ENCODE results near the gene ALOX5AP. TPM values are rescaled to one million over a fixed set of nuclear protein-coding genes. Genes with fewer than 3 reads are reported as not detected.

Gene ALOX5AP
- total RNA-seq, 2 experiments from 2014 or later = 40.5 to 42.2 TPM

GRCh38 chr13:30753030-30753616 lies 17.8 kb downstream of the ALOX5AP start:
- DNase-seq (no peak), ATAC-seq (no peak)
- H3K27ac Mint-ChIP-seq = no peak overlapping the region
- ChIA-PET POLR2A (no interaction called here), CTCF (interaction anchor here (0.8 to 2.1 kb wide), 8 partner anchors 11 to 140 kb away, joined by 3 to 9 read pairs (median 4); no protein-coding TSS in a partner anchor)
- no peak overlapping the region for H3K4me3 Mint-ChIP-seq
- intact Hi-C loops (cut with micrococcal nuclease) = no loop called here
- H3K9me3 Mint-ChIP-seq = no peaks in the 10 kb centered on the region
- no peak for TF ChIP-seq CTCF (IDR thresholded peaks at IDR 0.05)
- H3K27me3 Mint-ChIP-seq = no peaks in the 10 kb centered on the region
- H3K4me1 Mint-ChIP-seq (ENCODE audit: low read depth) = peaks cover 24% of the 10 kb centered on the region
- peaks cover 35% of the 10 kb centered on the region for H3K36me3 Mint-ChIP-seq (ENCODE audit: low read depth)

- POLR2A ChIA-PET = no interaction called here
- peaks cover 20% of the 10 kb centered on the region for H3K4me1 Mint-ChIP-seq (ENCODE audit: low read depth)
- H3K4me3 Mint-ChIP-seq = no peak overlapping the region
- CTCF ChIA-PET = no interaction called here
- no peak overlapping the region for H3K27ac Mint-ChIP-seq
- peaks cover 24% of the 10 kb centered on the region for H3K36me3 Mint-ChIP-seq (ENCODE audit: low read depth)
- TF ChIP-seq CTCF (IDR thresholded peaks at IDR 0.05) = no peak
- DNase-seq = no peak
- no peaks in the 10 kb centered on the region for H3K27me3 Mint-ChIP-seq
- intact Hi-C loops (cut with micrococcal nuclease) = no loop called here
- no peak for ATAC-seq
- no peaks in the 10 kb centered on the region for H3K9me3 Mint-ChIP-seq
These were observed 20.3 kb downstream of the ALOX5AP start for GRCh38 chr13:30755678-30756077.

- ChIA-PET CTCF (no interaction called here), POLR2A (interaction anchor here (1.0 kb wide), 1 partner anchor 139 kb away, joined by 3 read pairs; the partner anchor contains the start of gene USPL1)
- Mint-ChIP-seq H3K27ac (no peak overlapping the region), H3K36me3 (ENCODE audit: low read depth) (peaks cover 14% of the 10 kb centered on the region), H3K9me3 (no peaks in the 10 kb centered on the region), H3K27me3 (no peaks in the 10 kb centered on the region), H3K4me1 (ENCODE audit: low read depth) (peaks cover 8% of the 10 kb centered on the region), H3K4me3 (no peak overlapping the region)
- intact Hi-C loops (cut with micrococcal nuclease) = no loop called here
- no peak for ATAC-seq
- no peak for TF ChIP-seq CTCF (IDR thresholded peaks at IDR 0.05)
- DNase-seq = no peak
These were observed 21.8 kb downstream of the ALOX5AP start for GRCh38 chr13:30757026-30757742.

DNA sequence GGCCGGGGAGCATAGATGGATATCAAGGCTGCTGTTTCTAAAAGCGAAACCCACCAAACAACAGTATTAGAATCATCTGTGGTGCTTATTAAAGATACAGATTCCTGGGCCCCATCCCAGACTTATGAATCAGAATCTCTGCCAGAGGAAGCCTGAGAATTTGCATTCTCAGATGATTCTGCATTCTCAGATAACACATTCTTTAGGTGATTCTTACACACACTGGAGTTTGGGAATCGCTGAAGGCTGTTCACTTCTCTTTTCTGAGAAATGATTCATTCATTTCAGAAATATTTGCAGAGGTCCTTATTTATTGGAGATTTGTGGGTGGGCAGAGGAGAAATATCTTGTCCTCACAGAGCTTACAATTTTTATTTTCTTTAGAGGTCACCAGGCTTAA lies 24.4 kb downstream of the ALOX5AP start:
- Mint-ChIP-seq H3K9me3 (no peaks in the 10 kb centered on the region), H3K4me1 (ENCODE audit: low read depth) (peaks cover 1% of the 10 kb centered on the region), H3K27ac (no peak overlapping the region), H3K4me3 (no peak overlapping the region), H3K27me3 (no peaks in the 10 kb centered on the region), H3K36me3 (ENCODE audit: low read depth) (peaks cover 9% of the 10 kb centered on the region)
- DNase-seq (no peak), ATAC-seq (no peak)
- ChIA-PET POLR2A (no interaction called here), CTCF (no interaction called here)
- no peak for TF ChIP-seq CTCF (IDR thresholded peaks at IDR 0.05)
- intact Hi-C loops (cut with micrococcal nuclease) = no loop called here

DNA sequence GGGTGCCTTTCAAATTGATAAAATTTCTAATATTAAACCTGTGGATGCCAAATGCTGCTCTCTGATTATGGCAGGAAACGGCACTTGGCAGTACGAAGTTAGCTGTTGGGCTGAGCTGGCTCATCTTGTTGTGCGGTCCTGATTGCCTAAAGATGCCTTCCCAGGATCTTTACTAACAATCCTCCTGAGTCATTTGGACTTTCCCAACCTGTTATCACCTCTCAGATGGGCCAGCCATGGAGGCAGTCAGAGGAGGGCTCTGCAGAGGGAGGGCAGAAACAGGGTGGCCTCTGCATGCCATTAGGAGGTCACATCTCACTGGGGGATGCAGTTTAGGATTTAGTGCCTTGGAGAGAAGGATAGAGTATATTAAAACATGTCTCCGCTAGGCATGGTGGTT lies 27.3 kb downstream of the ALOX5AP start:
- ATAC-seq = no peak
- CTCF ChIA-PET = interaction anchor here (3.2 kb wide), 1 partner anchor 9 kb away, joined by 9 read pairs; no protein-coding TSS in a partner anchor
- intact Hi-C loops (cut with micrococcal nuclease) = no loop called here

More for the DNA sequence above, 27.3 kb downstream of the ALOX5AP start:
- H3K4me1 Mint-ChIP-seq (ENCODE audit: low read depth) = peaks cover 14% of the 10 kb centered on the region
- TF ChIP-seq CTCF (IDR thresholded peaks at IDR 0.05) = no peak
- H3K27ac Mint-ChIP-seq = no peak overlapping the region
- H3K27me3 Mint-ChIP-seq = no peaks in the 10 kb centered on the region
- H3K36me3 Mint-ChIP-seq (ENCODE audit: low read depth) = peaks cover 13% of the 10 kb centered on the region
- no peak overlapping the region for H3K4me3 Mint-ChIP-seq
- H3K9me3 Mint-ChIP-seq = no peaks in the 10 kb centered on the region
- no peak for DNase-seq
- POLR2A ChIA-PET = no interaction called here

Measured in activated CD8-positive, alpha-beta T cell treated with anti-CD3 and anti-CD28 coated beads for 36 hours (primary cell).